K562 (cell line): Measurements from ENCODE around the gene URI1. TPM values are rescaled to one million over a fixed set of nuclear protein-coding genes. Genes with fewer than 3 reads are reported as not detected.

ENCODE experiments used
- ATAC-seq: fragments of 200-7000 bp; cut with Tn5 transposase; 3 replicates; pipeline ENCODE4 v1.9.1; 2020; ENCODE audit warnings: moderate library complexity
- BruUV-seq: library from RNA; stranded (reverse); fragments of 400-500 nt; replicated peaks from 2 replicates; lab custom pipeline; 2021; lab: Mats Ljungman, UMichigan
- CTCF ChIA-PET: fragments of 300-600 bp; formaldehyde crosslinking; extraction: SDS; loops from one replicate; lab custom pipeline; 2021; ENCODE audit warnings: low intra/inter-chr PET ratio; lab: Yijun Ruan, JAX
- POLR2A ChIA-PET: fragments of 300-600, 350-650 bp; sonication (Branson Sonifier 250); formaldehyde crosslinking; extraction: SDS; loops from one replicate; lab custom pipeline; 2021; ENCODE audit warnings: antibody characterized with exemption, inconsistent platforms; lab: Yijun Ruan, JAX
- DNase-seq, 4 experiments: peaks; one replicate each; pipeline versions ENCODE4 v3.0.0 to v3.0.0-alpha.2; 2011 to 2018; ENCODE audit warnings: low spot score in 3 of 4, mixed read lengths in 3 of 4; ENCODE audit errors: extremely low read depth in 1 of 4
- FAIRE-seq: peaks from 2 replicates; lab custom pipeline; 2011; peaks lifted over from hg19 to GRCh38; lab: Jason Lieb, UNC
- H2AFZ ChIP-seq: 2 replicates; pipeline ENCODE4 v1.6.0; 2011; ENCODE audit warnings: low read depth, low read length, control low read depth, inconsistent platforms
- H3K27ac ChIP-seq: fragments of 200-600 bp; 3 replicates; pipeline ENCODE4 v1.8.0; 2011; ENCODE audit warnings: low read depth, mild to moderate bottlenecking, control low read depth, inconsistent platforms, low read length, moderate library complexity, mixed read lengths; ENCODE audit errors: extremely low read depth
- H3K27me3 ChIP-seq, 2 experiments: fragments of 300-600 bp in 1 of 2; 2 replicates in 1 of 2; 3 replicates in 1 of 2; pipeline versions ENCODE4 v1.6.0 to v1.8.0; 2011; ENCODE audit warnings: inconsistent platforms in 2 of 2, low read length in 2 of 2, mild to moderate bottlenecking in 1 of 2, mixed read lengths in 1 of 2, moderate library complexity in 1 of 2; ENCODE audit not compliant: control insufficient read depth in 2 of 2, insufficient read depth in 2 of 2
- H3K36me3 ChIP-seq: fragments of 300-600 bp; 3 replicates; pipeline ENCODE4 v1.8.0; 2011; ENCODE audit warnings: mild to moderate bottlenecking, low read length, inconsistent platforms; ENCODE audit not compliant: control insufficient read depth, insufficient read depth
- H3K4me1 ChIP-seq, 2 experiments: fragments of 200-600 bp in 1 of 2; replicated peaks in 1 of 2; 2 replicates in 1 of 2; 3 replicates in 1 of 2; pipeline versions ENCODE4 v1.5.1 to v1.8.0; 2011; ENCODE audit warnings: inconsistent platforms in 2 of 2, low read length in 2 of 2, mild to moderate bottlenecking in 1 of 2, mixed read lengths in 1 of 2, moderate library complexity in 1 of 2; ENCODE audit not compliant: control insufficient read depth in 2 of 2, insufficient read depth in 2 of 2
- H3K4me2 ChIP-seq: 2 replicates; pipeline ENCODE4 v1.6.1; 2011; ENCODE audit warnings: low read length, control low read depth, inconsistent platforms, mixed read lengths; ENCODE audit not compliant: insufficient read depth
- H3K4me3 ChIP-seq: fragments of 200-600 bp; sonication (generic), shearing (Covaris generic); 2 replicates; pipeline ENCODE4 v1.5.1; 2016; ENCODE audit warnings: control low read depth, inconsistent platforms
- H3K79me2 ChIP-seq: fragments of 200-600 bp; 3 replicates; pipeline ENCODE4 v1.8.0; 2011; ENCODE audit warnings: low read length, inconsistent platforms; ENCODE audit not compliant: control insufficient read depth, insufficient read depth
- H3K9ac ChIP-seq, 2 experiments: 2 replicates each; pipeline versions ENCODE4 v1.6.0 to v1.6.1; 2011; ENCODE audit warnings: low read depth in 2 of 2, low read length in 2 of 2, control low read depth in 1 of 2, inconsistent platforms in 1 of 2, mild to moderate bottlenecking in 1 of 2, mixed read lengths in 1 of 2; ENCODE audit not compliant: insufficient read depth in 1 of 2
- H3K9me1 ChIP-seq: one replicate; pipeline ENCODE4 v1.6.0; 2011; ENCODE audit warnings: inconsistent platforms, mild to moderate bottlenecking, low read length, moderate library complexity; ENCODE audit not compliant: control insufficient read depth, insufficient read depth
- H3K9me3 ChIP-seq: replicated peaks from 2 replicates; pipeline ENCODE4 v1.5.1; 2011; ENCODE audit warnings: low read depth, low read length, inconsistent platforms; ENCODE audit not compliant: control insufficient read depth, insufficient read depth
- H4K20me1 ChIP-seq: replicated peaks from 2 replicates; pipeline ENCODE4 v1.6.1; 2011; ENCODE audit warnings: low read length, inconsistent platforms, mixed read lengths; ENCODE audit not compliant: control insufficient read depth, insufficient read depth
- C11orf30 ChIP-seq: fragments of 450-650 bp; IDR thresholded peaks from 2 replicates; pipeline ENCODE4 v1.6.1; 2016; ENCODE audit warnings: low read depth, mild to moderate bottlenecking
- CAMTA2 ChIP-seq: fragments of 250-450 bp; sonication (Bioruptor Pico); conservative IDR thresholded peaks from 2 replicates; pipeline ENCODE4 v1.5.1; 2022
- CBFB ChIP-seq: sonication (generic); formaldehyde crosslinking; IDR thresholded peaks from 2 replicates; pipeline ENCODE4 v1.4.0; 2020; ENCODE audit warnings: mild to moderate bottlenecking, missing genetic modification reagents
- CHD1 ChIP-seq: fragments of 200-600 bp; sonication (generic); IDR thresholded peaks from one replicate; pipeline ENCODE4 v1.6.1; 2012; ENCODE audit warnings: mild to moderate bottlenecking, moderate library complexity, low read length, inconsistent platforms
- ETV1 ChIP-seq: fragments of 450-650 bp; conservative IDR thresholded peaks from 2 replicates; pipeline ENCODE4 v1.6.1; 2016; ENCODE audit warnings: missing genetic modification characterization, control low read depth, low read depth, missing compliant biosample characterization
- FOXA1 ChIP-seq: fragments of 450-650 bp; IDR thresholded peaks from 2 replicates; pipeline ENCODE4 v1.6.1; 2016; ENCODE audit warnings: mild to moderate bottlenecking, borderline replicate concordance
- FOXA3 ChIP-seq, 2 experiments: fragments of 450-650 bp in 1 of 2; sonication (generic) in 1 of 2; formaldehyde crosslinking; IDR thresholded peaks in 1 of 2; conservative IDR thresholded peaks in 1 of 2; 2 replicates each; pipeline versions ENCODE4 v1.4.0 to v1.8.0; 2020 to 2022; ENCODE audit warnings: mild to moderate bottlenecking in 2 of 2, missing genetic modification reagents in 1 of 2
- MIER1 ChIP-seq: fragments of 450-650 bp; IDR thresholded peaks from 2 replicates; pipeline ENCODE4 v1.6.1; 2016; ENCODE audit warnings: antibody characterized with exemption, mild to moderate bottlenecking, low read depth
- NFRKB ChIP-seq: fragments of 450-650 bp; IDR thresholded peaks from 2 replicates; pipeline ENCODE4 v1.6.1; 2016; ENCODE audit warnings: low read depth
- PYGO2 ChIP-seq: fragments of 450-650 bp; IDR thresholded peaks from 2 replicates; pipeline ENCODE4 v1.6.1; 2016; ENCODE audit warnings: mild to moderate bottlenecking, missing genetic modification characterization, moderate library complexity, missing compliant biosample characterization
- THRAP3 ChIP-seq: fragments of 450-650 bp; IDR thresholded peaks from 2 replicates; pipeline ENCODE4 v1.6.1; 2016; ENCODE audit warnings: mild to moderate bottlenecking, inconsistent platforms, borderline replicate concordance
- VEZF1 ChIP-seq: fragments of 200-800 bp; sonication (Bioruptor generic); IDR thresholded peaks from 2 replicates; pipeline ENCODE4 v1.6.1; 2017; ENCODE audit warnings: missing genetic modification characterization, missing compliant biosample characterization
- ZBTB9 ChIP-seq: fragments of 450-650 bp; formaldehyde crosslinking; IDR thresholded peaks from 2 replicates; pipeline ENCODE4 v1.4.0; 2020; ENCODE audit warnings: mild to moderate bottlenecking, moderate library complexity
- ZNF644 ChIP-seq: fragments of 200-800 bp; sonication (Bioruptor generic); IDR thresholded peaks from 2 replicates; pipeline ENCODE4 v1.6.1; 2016; ENCODE audit warnings: low read depth, missing genetic modification characterization, missing compliant biosample characterization
- WGBS: fragments of 100-300 bp; shearing (Covaris generic); methylation state at CpG from one replicate; pipeline ENCODE4 v1.1.6; 2016; ENCODE audit warnings: low coverage, mixed read lengths; ENCODE audit not compliant: insufficient coverage; ENCODE audit errors: missing lambda C conversion rate; 5-methylcytosine and 5-hydroxymethylcytosine counted together
- in situ Hi-C: fragments of 300-500 bp; cut with MboI; formaldehyde crosslinking; loops from 4 replicates; pipeline ENCODE4 v1.15.0; 2018; ENCODE audit warnings: inconsistent platforms, mixed read lengths
- intact Hi-C: fragments of 100-400 bp; cut with micrococcal nuclease; formaldehyde crosslinking; loops from 2 replicates; pipeline ENCODE4 v1.14.2; 2022
- polyA plus RNA-seq, 8 experiments: library from polyadenylated mRNA; depleted of rRNA in 4 of 8; stranded (reverse) in 5 of 8; unstranded in 3 of 8; fragments of >200 nt; fragmentation: Nextera tagmentation in 2 of 8; fragmentation: Illumina TruSeq in 1 of 8; extraction: Ambion mirVana in 2 of 8; extraction: Trizol in 1 of 8; gene quantifications; 2 replicates each; pipeline versions ENCODE4 v1.2.1 to v1.2.3, GENCODE V29; 2011 to 2014; ENCODE audit warnings: inconsistent platforms in 1 of 8, missing spikeins in 1 of 8
- total RNA-seq, 7 experiments: library from RNA; depleted of rRNA in 6 of 7; stranded (reverse); fragments of >200 nt in 6 of 7; fragmentation: Illumina TruSeq in 2 of 7; extraction: Trizol in 2 of 7; gene quantifications; 2 replicates each; pipeline versions ENCODE4 v1.2.1 to v1.2.3, GENCODE V29; 2011 to 2021; ENCODE audit warnings: low replicate concordance in 1 of 7

The URI1 gene
- total and polyA plus RNA-seq, 9 of the 15 experiments (the other 6 are each of a cell fraction or from before 2014, with no cell fraction given) = 16.9 to 87.4 (median 63.9) TPM

- peak overlapping the region in 1 of 2 experiments; percentile 50; a peak in 3 of 4 replicates for H3K9ac ChIP-seq
- no peak for FAIRE-seq
- BruUV-seq = TSS peak; percentile 33
- H3K79me2 ChIP-seq = peaks cover 66% of the 10 kb centered on the region
- peaks cover 11% of the 10 kb centered on the region; the same call in 1 of the 3 replicates for H3K36me3 ChIP-seq
- ChIA-PET POLR2A (interaction anchor here (0.6 to 1.8 kb wide), 5 partner anchors 10 to 70 kb away, joined by 3 to 7 read pairs (median 3); no protein-coding TSS in a partner anchor), CTCF (no interaction called here)
- in situ Hi-C loops = no loop called here
- no peaks in the 10 kb centered on the region for H3K9me3 ChIP-seq
- 4% methylated on average over 8 of the region's 8 CpGs for WGBS
- intact Hi-C loops = loop anchor here (5.0 kb wide), 1 partner anchor 52 kb away; no protein-coding TSS in a partner anchor
- no peaks in the 10 kb centered on the region for H3K9me1 ChIP-seq
- H3K27ac ChIP-seq = peak overlapping the region; percentile 42
- H3K27me3 ChIP-seq = no peaks in the 10 kb centered on the region
- peak overlapping the region; percentile 16; the same call in 1 of the 2 replicates for H3K4me3 ChIP-seq
- DNase-seq = no peak
- peak; percentile 2 for ATAC-seq
- peak overlapping the region; percentile 66 for H3K4me2 ChIP-seq
- H4K20me1 ChIP-seq = peaks cover 21% of the 10 kb centered on the region
- H3K4me1 ChIP-seq = peaks cover 11 to 24% of the 10 kb centered on the region in 2 experiments
- no peak overlapping the region for H2AFZ ChIP-seq
- no peak for TF ChIP-seq CBFB (CRISPR knock-in tag)
- peak in 1 of 2 experiments; percentile 28; a peak in 1 of 4 replicates for TF ChIP-seq FOXA3 (CRISPR knock-in tag; conservative IDR thresholded peaks at IDR 0.05 in 1 of 2, IDR thresholded peaks at IDR 0.05 in 1 of 2)
- TF ChIP-seq PYGO2 = no peak
- no peak for TF ChIP-seq CAMTA2 (CRISPR knock-in tag)
- no peak for TF ChIP-seq ETV1 (tag)
- no peak for TF ChIP-seq ZNF644 (tag)
- TF ChIP-seq C11orf30 = peak; percentile 47
- TF ChIP-seq ZBTB9 (CRISPR knock-in tag) = 0 out of 2 replicates have a peak, but pooled peaks have one; percentile 18
- TF ChIP-seq FOXA1 = no peak
- no peak for TF ChIP-seq VEZF1 (CRISPR knock-in tag)
- TF ChIP-seq CHD1 = no peak
- no peak for TF ChIP-seq THRAP3
- TF ChIP-seq NFRKB = no peak
- no peak for TF ChIP-seq MIER1
Observed at GRCh38 chr19:29944390-29945012, 2.5 kb downstream of the URI1 start.
